HG03097 (cell line): ENCODE results near the gene BTBD7.

Experiments
- ATAC-seq: cut with Tn5 transposase; IDR thresholded peaks from one replicate; pipeline ENCODE4 v1.9.1; 2021; ENCODE audit not compliant: unreplicated experiment, low FRiP score

Gene BTBD7

DNA sequence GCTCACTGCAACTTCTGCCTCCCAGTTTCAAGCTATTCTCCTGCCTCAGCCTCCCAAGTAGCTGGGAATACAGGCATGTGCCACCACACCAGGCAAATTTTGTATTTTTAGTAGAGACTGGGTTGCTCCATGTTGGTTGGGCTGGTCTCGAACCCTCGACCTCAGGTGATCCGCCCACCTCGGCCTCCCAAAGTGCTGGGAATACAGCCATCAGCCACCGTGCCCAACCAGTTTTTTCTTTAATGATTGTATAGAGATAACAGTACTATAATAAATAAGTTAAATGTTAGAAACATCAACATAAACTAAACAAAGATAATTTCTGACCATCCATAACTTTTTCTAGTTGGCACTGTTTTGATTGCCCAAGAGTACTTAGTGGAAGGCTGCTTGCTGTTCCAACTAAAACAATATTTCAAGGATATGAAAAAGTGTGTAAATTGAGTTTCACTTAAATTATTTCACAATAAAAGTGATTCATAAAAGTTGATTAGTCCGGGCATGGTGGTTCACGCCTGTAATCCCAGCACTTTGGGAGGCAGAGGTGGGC lies 131.6 kb downstream of the BTBD7 start:
- ATAC-seq, result no peak

DNA sequence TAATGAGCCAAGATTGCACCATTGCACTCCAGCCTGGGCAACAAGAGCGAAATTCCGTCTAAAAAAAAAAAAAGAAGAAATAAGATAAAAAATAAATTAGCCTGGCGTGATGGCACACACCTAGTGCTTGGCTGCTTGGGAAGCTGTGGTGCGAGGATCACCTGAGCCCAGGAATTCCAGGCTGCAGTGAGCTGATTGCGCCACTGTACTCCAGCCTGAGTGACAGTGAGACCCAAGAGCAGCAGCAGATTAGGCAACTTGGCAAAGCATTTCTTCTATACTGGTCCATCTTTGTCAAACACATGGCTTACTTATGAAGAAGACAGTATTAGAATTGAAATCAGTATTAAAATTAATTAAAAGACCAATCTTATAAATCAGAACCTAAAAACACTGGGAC lies 132.3 kb downstream of the BTBD7 start:
- ATAC-seq, result no peak

DNA sequence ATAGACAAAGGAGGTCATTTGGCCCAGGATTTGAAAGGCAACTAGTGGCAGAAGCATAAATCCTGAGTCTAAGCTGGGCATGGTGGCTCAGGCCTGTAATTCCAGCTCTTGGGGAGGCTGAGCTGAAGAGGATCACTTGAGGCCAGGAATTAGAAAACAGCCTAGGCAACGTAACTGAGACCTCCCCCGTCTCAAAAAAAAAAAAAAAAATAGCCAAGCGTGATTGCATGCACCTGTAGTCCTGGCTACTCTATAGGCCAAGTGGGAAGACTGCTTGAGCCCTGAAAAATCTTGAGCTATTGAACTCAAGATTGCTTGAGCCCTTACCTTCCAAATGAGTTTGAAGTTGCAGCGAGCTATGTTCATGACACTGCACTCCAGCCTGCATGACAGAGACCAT lies 133.8 kb downstream of the BTBD7 start:
- no peak for ATAC-seq

DNA sequence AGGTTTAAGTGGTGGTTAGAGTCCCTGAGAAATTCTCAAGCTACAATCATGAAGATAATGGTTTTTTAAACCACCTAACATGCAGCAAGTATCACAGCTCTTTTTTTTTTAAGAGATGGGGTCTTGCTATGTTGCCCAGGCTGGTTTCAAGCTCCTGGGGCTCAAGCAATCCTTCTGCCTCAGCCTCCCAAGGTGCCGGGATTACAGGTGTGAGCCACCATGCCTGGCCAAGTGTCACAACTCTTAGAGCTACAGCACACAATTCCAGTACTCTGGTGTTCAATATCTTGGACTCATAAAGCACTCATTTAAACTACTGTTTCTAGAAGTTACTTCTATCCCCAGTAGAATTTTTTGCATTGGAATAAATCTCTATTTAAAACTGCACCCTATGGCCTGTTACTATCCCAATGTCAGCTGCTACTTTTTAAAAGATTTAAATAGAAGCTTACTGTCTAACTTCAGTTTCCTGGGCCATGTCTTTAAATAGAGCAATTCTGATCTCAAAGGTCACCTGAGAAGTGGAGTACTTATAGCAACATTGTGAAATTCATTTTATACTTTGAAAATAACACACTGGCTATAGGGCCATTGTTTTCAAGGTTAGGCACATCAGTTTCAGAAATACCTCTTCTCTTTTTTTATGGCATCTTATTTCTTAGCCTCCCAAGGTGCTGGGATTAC lies 137.4 kb downstream of the BTBD7 start:
- ATAC-seq, result no peak
